NCI-H2171 (cell line): ENCODE data around the gene DAPL1.
A peak's percentile ranks its signal among the peaks of the same experiment; 100 is the strongest.

Experiments used
- DNase-seq: peaks from one replicate; lab custom pipeline; 2025; lab: John Stamatoyannopoulos, UW

Gene DAPL1, protein sequence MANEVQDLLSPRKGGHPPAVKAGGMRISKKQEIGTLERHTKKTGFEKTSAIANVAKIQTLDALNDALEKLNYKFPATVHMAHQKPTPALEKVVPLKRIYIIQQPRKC

DNA sequence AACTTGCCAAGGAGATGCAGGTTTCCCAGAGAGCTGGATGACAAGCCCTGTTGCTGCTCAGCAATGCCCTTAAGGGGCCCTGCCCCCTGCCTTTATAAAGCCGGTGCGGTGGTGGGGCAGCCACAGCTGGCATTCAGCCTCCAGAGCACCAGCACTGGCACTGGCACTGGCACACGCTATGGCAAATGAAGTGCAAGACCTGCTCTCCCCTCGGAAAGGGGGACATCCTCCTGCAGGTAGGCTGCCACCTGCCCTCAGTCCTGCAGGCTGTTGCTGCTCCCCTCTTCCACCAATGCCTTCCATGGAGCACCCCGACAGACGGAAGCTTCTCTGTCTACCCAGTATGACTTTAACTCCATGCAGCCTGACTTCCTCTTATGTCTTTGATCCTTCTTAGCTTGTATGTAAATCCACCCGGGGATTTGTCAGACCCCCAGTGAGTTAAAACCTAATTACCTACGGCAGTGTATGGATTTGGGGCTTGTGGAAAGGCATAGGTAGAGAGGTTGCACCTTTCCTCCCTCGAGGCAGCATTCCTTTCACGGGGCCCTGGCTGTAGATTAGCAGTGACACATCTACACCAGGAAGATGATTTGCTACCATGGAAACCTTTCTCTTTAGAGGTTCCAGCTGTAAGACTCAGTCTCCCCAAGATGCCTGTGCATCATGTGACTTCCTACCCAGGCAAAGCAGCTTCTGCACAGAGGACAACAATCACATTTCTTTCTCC lies at the start of gene DAPL1:
Gene DAPL1, plus strand, starts transcription at position 123 of the 730 bp plus-strand sequence. Its CDS starts 56 bp downstream, at position 179.
- DNase-seq, result peak; percentile 36

DNA sequence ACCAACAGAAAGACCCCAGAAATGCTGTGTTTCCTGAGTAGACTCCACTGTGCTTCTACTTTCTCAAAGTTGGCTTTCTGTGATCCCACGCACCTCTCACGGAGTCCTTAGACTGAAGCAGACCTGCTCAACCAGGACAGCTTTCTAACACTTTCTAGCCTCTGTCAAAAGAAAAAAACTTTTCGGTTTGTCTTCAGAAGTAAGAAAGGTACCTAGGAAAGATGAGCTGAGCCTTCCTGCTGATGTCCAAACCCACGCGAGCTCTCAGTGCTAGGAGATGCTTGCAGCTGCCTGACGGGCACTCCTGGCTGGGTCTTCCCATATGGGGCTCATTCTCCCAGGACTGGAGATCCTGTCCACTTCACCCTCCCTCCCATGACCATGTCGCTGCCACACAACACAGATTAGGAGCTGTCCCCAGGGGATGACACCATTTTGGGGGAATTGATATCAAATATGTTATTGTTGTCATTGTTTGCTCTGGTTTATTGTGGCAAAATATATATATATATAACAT lies 49.2 kb upstream of the DAPL1 start:
- DNase-seq, result no peak

DNA sequence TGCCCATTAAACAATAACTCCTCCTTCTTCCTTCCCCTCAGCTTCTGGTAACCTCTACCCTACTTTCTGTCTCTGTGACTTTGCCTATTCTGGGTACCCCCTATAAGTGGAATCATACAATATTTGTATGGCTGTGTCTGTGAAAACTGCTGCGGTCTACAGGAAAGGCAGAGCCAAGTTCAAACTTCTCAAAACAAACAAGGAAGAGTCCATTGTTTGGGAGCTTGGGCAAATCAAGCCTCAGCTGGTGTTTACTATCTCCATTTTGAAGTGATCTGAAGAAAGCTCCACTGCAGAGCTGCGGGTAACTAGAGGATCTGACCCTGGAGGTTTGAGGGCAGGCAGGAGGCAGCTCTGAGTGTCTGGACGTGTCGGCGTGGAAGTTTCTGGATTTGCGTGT lies 48.6 kb upstream of the DAPL1 start:
- no peak for DNase-seq

DNA sequence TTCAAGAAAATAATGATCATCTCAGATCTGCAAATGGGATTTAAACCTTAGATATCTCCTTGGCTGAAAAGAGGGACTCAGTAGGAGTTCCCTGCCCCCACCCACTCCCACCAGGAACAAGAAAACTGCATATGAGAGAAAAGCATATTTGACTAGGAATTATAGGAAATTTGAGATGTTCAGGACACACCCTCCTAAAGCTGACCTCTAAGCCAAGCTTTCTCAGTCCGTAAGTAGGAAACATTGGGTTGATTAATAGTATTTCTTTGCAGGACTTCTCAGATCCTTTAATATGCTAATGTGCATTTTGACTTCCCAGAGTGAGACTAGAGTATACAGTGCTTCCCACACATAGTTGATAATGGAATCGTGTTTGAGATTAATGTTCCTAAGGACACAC lies 47.8 kb upstream of the DAPL1 start:
- no peak for DNase-seq

DNA sequence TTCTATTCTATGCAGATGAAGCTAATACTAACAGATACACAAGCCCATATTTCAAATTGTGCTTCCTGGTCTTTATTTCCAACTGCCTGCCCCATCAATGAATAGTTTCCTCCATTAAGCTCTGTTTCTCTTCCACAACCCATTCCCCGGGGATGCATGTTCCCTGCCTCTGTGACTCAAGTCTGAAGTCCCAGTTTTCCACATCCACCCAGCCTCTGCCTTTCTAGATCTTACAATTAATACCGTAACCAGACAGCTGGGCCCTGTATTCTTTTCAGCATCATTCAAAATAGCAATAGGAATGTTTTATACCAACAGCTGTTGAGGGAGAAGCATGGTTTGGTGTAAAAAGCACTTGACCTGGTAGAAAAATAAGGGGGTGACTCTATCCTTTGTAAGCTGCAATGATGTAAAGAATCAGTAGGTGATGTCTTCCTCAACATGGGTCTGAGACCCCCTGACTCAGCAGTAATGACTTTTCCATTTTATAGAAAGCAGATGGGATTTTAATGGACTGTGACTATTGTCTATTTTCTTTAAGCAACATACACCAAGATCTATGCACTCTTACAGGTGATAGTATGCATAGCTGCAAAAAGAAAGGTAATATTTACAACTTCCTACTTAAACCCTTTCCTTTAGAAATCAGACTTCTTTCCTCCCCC lies 46.1 kb upstream of the DAPL1 start:
- DNase-seq, result peak; percentile 30

DNA sequence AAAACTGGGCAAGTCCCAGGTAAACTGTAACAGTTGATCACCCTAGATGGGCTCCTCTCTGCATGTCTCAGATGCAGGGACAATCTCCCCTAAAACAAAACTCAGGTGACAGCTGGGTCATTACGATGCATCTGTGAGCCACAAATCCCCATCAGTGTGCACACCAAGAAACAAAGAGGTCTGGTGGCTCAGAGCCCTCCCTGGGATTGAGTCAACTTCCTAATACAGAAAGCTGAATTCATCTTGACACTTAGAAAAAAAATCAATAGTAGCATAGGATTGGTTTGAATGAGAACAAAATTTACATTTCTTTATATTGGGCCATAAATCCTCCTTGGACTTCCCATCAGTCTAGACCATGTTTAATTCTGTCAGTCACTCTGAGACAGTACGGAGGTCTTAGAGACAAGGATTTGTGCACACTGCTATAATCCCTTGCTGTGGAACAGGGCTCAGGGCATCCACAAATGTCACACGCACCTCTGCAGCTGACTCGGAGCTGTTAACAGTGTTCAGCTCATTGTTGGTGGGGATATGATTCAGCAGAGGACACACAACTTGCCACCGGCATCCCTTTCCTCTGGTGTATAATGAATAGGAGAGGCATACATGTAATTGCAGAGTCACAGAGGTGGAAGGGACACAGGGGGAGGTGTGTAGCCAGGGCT lies 44.5 kb upstream of the DAPL1 start:
- no peak for DNase-seq

DNA sequence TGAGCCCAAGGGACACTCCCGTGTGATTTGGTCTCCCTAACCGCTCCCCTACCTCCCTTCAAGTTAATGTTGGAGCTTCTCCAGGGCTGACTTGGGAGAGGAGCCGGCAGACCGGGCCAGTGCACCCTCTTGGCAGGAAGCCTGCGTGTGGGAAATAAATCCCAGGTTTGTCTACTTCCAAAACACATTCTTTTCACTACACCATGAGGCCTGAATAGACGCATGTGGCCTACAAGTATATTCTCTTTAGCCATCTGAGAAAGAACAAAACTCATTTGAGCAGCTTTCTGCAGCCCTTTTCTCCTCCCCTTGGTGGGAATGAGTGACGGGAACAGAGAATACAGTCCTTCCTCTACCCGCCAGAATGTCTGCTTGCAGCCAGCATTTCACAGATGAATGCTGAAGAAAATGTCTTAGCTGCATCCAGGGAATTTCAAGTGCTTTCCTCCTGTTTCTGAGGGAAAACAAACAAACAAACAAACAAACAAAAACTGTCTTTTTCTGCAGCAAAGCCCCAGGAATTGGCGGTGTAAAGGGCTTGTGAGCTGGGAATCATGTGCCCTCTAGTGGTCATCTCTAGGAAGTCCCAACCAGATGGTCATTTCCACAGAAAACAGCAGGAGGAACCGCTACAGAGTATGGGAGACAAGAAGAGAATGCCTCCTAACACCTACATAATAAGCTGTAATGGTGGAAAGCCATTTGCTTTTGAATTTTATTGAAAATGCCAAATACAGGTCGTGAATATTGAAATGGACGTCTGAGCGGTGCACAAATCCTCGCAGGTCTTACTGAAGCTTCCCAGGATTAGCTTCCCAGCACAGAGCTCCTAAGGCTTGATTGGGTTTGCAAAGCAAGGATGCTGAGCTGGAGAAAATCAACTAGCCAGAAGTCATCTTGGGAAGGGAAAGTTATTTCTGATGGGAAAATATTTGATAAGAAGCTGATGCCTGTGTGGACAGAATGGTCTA lies 41.2 kb upstream of the DAPL1 start:
- peak; percentile 49 for DNase-seq

DNA sequence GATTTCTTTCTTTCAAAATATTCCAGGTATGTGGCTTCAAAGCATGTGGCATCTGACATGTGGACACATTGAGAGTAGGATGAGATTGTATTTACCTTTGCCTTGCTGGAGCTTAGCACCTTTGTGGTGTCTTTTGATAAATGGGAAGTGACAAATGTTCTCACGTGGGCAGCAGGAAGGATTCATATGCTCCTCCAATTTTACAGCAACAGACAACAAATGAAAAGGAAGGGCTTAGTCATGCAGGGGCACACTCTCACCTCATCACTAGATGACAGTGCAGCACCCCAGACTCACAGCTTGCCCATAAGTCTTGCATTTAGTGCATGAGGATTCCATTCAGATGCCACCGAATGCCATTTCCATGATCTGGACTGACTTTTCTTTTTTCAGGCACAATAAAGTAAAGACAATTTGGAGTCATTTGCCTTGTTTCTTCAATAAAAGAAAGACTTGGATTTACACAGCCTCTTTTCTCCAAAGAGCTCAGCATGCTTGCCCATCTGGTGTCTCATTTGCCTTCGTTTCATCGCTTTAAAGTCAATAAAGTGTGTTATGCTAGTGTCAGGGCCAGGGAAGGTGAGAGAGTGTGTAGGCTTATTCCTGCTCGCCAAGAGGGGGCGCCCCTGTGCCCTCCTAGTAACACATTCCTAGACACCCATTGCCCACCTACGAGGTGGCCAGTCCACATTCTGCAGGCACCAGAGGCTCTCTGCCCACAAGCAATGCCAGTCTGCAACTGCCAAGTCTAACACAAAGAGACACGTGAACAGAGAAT lies 39.6 kb upstream of the DAPL1 start:
- DNase-seq, result no peak

DNA sequence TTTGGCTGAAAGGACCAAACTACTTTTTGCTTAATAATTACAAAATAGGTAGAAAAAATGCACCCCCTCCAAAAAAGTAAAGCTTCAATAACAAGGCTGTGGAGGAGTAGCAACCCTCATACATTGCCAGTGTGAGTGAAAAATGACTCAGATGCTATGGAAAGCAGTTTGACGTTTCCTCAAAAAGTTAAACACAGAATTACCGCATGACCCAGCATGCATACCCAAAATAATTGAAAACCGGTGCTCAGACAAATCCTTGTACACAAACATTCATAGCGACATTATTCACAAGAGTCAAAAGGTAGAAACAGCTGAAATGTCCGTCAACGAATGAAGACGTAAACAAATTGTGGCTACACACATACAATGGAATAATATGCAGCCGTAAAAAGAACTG lies 38.8 kb upstream of the DAPL1 start:
- DNase-seq, result no peak

DNA sequence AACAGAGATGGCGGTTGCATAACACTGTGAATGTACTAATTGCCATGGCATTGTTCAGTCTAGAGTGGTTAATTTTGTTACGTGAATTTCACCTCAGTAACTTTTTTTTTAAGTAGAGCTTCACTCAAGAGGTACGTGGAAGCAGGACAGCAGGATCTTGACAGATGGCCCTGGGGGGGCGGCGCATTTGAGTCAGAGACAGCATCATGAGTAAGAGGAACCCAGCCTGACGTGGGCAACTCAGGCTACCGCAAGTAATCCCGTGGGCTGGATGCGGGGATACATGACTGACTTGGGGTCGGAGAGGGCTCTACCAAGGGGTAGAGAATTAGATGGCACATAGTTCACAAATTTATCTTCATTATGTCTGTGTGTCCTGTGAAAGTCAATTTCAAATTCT lies 38.1 kb upstream of the DAPL1 start:
- DNase-seq, result no peak

DNA sequence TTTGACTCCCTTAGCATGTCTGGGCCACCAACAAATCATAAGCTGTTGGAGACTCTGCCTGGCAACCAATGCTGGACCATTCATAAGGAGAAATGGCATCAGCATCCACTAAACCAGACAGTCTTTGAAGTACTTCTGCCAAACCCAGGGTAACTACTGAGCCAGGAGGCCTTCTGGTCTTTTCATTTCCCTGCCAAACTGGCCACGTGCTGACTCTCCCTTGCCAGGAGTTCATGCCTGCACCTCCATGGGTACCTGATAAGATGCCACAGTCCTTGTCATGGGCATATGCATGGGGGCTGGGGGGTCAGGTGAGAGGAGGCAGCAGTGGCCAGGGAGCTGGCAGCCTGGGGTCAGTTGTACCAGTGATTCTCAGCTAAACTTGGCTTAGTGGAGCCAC lies 34.2 kb upstream of the DAPL1 start:
- no peak for DNase-seq

DNA sequence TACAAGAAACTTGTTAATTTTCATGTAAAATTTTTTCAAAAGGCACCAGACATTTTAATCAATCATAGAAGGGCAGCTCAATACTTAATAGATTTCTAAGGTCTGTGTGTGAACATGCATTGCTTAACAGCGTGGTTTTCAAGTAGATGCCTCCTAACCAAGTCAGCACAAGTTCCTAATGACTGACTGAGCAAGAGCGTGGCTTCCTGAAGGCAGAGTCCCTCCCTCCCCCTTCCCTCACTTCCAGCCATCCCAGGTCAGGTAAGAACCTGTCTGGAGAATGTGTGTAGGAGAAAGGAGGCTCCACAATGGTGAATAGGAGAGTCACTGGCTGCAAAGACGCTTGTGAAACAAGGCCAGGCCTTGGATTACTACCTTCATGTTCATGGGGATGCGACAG lies 33.5 kb upstream of the DAPL1 start:
- DNase-seq, result no peak

DNA sequence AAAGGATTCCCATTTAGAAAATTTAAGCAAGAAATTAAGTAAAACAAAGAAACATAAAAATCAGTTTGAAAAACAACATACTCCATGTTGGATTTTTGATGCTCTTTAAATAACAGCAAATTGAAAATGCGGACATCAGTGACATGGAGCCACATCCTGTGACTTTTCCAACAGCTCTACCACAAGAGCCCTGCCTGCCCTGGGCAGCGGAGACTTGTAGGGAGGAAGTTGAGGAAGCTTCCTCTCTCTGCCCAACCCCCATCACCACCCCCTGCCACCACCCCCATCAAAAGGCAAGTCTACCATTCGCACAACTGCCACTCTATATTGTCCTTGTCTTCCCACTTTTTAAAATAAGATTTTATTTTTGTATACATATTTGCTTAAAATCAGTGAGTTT lies 32.8 kb upstream of the DAPL1 start:
- DNase-seq, result no peak

DNA sequence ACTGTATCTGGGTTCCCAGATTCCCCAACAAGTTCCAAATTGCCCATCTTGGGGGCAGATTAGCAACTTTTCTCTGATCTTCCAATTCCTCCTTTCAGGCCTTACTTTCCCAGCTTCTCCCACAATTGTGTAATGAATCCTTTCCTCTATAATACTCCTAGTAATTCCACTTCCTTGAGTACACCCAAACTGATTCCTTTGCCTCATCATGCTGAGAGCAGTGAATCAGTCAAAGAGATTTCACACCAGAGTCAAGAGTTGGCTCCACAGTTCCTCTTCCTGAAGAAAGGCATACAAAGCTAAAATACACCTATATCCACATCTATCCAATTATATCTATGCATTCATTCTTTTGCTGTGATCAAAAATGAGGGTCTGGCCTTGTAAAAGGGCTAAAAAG lies 28.6 kb upstream of the DAPL1 start:
- no peak for DNase-seq

DNA sequence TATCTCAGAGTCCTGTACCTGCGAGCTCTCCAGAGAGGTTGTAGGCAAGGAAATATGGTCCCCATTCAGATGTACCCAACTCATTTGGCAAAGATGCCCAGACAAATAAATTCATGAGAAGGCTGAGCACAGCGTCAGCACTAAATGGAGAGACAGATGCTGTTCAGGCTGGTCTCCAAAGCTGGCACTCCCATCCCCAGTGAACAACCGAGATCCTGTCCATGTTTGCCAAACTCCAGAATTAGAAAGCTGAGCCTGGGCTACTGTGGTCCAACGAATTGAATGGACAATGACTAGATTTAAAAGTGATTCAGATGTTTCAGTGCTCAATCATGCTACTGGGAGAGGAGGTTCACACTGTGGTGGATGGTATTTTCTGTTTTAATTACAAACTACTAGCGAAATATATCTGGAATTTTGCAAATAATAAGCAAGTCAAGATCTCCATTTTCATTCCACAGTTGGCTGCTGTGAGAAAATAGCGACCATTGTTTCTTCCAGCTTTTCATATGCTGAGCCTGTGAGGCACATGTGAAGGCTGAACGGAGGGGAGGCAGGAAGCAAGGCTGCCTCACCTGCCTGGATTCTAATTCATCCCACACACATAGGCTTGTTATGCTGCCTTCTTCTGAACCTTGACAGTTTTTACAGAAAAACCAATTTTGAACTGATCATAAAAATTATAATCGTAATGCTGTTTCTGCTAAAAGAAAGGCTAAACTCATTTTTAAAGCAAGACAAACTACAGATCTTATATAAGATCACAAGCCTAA lies 22.6 kb upstream of the DAPL1 start:
- no peak for DNase-seq

DNA sequence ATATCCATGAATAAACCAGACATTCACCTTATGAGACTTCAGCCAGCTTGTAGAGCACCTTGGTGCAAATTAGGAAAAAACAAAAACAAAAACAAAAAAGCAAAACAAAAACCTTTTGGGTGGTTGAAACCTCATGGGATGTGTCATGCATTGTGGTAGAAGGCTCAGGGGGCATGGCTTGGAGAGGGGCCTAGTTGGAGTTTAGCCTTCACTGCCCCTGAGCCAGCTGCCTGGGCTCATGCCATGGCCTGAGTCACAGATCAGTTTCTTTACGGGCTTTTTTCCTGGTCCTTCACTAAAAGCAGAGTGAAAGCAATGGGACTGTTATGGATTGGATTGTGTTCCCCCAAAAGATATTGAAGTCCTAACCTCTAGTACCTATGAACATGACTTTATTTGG lies 22.0 kb upstream of the DAPL1 start:
- DNase-seq, result no peak

DNA sequence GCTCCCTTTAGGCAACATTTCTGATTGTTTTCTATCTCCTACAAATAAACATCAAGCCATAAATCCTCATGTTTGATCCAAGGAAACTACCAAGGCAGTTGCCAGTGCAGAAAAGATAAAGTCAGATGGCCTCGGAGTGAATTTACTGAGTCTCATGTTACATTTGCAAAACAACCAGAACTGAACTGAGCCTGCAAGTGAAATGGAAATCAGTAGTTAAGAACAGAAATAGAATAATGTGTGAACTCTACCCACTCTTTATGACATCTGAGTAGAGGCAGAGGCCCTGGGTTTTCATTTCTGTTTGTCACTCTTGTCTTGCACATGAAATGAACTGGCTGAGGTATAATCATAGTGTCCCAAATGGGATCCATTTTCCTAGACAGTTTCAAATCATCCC lies 20.4 kb upstream of the DAPL1 start:
- DNase-seq, result no peak

DNA sequence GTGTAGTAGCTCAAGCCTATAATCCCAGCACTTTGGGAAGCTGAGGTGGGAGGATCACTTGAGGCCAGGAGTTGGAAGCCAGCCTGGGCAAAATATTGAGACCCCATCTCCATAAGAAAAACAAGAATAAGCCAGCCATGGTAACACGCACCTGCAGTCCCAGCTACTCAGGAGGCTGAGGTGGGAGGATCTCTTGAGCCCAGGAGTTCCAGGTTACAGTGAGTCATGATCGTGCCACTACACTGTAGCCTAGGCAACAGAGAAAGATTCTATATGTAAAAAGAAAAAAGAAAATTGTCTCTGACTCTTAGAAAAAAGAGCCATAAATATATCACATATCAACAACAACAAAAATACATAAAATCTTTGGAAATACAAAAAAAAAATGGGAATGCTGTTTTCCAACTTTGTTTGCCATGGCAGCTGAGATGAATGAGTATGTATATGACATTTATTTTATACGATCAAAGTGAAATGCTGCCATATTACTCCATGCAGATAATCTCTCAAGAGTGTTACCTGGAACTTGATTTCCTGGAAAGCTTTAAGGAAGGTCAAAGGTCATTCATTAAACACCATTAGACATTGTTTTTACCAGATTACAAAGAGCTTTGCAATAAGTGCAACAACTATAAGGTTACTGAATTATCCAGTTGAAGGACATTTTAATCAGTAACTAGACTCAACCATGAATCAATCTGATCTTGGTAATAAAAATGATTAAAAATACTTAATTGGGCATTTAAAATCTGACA lies 19.7 kb upstream of the DAPL1 start:
- DNase-seq, result no peak

DNA sequence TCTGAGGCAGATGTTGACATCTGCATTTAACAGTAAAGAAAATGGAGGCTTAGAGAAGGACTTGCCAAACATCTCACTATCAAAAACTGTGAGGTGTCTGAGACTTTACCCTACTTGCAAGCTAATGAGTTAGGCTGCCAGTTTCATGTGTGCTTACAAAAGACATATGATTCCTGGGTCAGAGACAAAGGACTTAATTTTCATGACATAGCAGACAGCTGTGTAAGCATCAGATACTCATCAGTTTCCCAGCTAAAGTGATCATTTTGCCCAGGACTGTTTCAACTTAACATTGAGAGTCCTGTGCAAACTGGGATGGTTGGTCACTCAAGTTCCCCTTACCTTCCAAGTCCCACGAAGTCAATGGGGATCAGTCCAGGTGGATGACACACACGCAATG lies 18.9 kb upstream of the DAPL1 start:
- DNase-seq, result no peak
